Fibroblast of skin of right biceps (primary cell): ENCODE results near the gene ROMO1.

Source experiments
- DNase-seq: peaks from one replicate; pipeline ENCODE4 v3.0.0-alpha.2; 2013

ROMO1 gene

DNA sequence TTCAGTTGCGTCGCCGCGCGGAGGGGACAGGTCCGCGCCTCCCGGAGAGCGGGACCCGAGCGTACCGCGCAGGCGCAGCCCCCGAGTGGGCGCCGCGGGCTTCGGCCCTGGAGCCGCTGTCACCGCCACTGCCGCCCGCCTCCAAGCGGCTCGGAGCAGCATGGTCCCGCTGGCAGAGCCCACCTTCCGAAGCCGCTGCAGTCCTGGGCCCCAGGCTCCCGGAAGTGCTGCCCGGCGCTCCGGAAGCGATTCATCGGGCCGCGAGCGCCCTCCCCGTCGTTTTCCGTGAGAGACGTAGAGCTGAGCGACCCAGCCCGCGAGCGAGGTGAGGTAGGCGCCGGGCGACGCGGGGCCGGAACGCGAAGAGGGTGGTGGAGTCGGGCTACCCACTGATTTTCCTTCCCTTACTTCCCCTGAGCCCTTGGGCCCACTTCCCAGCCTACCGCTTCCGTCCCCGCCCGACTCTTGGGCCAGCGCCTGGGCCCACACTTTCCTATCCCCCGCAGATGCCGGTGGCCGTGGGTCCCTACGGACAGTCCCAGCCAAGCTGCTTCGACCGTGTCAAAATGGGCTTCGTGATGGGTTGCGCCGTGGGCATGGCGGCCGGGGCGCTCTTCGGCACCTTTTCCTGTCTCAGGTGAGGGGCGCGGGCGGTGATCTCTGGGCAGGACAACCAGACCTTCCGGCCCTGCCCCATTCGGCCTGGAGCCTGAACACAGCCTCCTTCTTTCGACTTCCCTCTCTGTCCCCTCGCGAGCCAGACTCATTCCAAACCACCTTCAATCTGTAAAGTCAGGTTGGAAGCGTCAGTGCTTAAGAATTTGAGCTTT is at the start of gene ROMO1, which contains the start of gene NFS1:
Gene ROMO1, plus strand, starts transcription at position 279 of the 830 bp plus-strand sequence. Its CDS starts 228 bp downstream, at position 507.
Gene NFS1, minus strand, starts transcription at position 226 of the 830 bp plus-strand sequence. Its CDS starts 64 bp downstream, at position 162.
- peak; percentile 83 for DNase-seq

DNA sequence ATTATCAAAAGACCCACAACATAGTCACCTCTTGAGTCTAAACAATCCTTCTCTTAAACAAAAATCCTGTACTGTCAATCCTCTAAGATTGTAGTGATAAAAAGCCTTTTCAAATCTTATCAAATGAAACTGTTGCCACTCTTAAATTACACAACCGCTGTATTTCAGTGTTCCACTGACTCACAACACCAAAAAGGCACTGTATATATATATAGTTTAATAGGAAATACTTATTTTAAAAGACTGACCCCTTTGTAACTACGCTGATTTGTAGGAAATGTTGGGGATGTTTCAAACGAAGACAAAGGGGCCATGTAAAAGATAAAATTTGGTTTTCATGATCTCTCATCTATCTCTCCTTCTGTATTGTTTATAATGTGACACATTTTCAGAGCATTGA is 48.6 kb upstream of the ROMO1 start:
- no peak for DNase-seq

DNA sequence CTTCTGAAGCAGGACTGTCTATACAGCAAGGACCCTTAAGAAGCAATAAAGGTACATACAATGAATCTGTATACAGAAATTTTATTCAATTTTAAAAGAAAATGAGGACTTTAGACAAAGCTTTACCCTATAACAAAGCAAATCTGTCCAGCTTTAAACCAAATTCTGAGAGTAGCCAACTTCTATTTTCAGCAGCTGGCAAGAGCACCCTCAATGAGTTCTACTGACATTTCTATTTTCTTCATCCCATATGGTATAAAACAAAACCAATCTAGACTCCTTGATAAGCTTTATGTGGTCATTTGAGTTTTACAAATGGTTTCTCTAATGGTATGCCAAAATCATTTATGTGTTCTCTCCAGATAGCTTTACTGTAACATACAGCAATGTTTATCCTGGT is 47.2 kb upstream of the ROMO1 start:
- no peak for DNase-seq

DNA sequence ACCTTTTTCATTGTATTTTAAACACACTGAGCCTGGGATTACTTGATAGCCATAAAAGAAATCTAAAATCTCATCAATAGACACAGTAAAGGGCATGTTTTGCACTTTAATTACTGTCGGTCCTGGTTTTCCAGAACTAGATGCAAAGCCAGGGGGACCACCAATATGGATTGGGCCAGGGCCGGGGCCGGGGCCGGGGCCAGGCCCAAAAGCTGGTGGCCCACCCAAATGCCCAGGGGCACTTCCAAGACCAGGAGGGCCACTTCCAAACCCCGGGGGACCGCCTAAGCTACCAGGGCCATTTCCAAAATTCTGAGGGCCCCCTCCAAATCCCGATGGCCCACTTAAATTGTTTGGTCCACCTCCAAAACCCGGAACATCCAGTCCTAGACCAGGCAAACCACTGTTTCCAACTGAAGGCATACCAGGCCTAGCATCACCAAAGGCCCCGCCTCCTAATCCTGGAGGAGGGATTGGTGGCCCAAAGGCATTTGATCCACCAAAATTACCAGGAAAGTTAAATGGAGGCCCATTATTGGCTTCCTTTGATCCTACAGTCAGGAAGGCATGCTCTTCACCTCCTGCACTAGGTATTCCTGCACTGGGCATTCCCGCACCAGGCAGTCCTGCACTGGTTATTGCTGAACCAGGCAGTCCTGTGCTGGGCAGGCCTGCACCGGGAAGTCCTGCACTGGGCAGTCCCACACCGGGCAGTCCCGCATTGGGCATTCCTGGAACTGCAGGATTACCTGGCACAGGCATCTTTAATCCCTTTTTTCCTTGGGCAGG is 46.4 kb upstream of the ROMO1 start:
- no peak for DNase-seq

DNA sequence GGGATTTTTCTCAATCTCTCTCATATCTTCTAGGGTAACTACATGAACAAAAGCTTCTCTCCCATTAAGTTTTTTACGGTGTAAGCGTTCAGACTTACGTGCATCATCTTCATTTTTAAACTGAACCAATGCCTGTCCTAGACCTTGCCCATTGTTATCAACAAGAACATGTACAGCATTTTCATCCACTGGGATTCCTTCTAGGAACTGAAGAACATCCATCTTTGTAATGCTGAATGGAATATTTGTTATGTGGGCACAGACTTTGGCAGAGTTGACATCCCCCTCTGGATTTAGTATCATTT is 45.8 kb upstream of the ROMO1 start:
- DNase-seq = no peak

DNA sequence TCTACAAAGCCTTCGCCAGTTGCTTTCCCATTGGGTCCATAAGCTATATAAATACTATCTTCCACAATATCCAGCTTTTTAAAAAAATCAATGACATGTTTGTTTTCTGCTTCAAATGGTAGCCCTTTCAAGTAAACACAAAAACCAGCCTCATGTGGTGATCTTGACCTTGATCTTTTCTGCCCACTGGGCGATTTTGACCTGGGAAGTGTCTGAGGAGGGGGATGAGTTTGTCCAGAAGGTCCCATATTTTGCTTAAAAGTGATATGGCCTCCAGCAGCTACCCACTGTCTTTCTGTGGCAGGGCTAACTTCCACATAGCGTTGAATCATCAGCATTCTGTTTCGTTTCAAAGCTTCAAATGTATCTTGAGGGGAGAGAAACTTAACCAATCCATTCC is 45.3 kb upstream of the ROMO1 start:
- no peak for DNase-seq

DNA sequence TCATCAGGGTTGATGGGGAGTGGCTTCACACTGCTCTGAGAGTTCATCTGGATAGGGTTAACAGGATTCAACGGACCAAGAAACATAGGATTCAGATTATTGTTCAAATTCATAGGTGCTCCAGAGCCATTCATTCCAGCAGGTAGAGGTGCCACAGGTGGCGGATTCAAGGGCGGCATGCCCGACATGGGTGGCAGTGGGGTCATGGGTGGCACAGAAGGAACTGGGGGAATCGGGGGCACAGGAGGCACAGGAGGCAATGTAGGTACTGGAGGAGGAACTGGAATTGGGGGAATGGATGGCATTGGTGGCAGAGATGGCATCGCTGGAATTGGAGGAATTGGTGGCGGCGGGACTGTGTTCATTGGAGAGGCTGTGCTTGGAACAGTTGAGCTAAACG is 44.8 kb upstream of the ROMO1 start:
- no peak for DNase-seq

DNA sequence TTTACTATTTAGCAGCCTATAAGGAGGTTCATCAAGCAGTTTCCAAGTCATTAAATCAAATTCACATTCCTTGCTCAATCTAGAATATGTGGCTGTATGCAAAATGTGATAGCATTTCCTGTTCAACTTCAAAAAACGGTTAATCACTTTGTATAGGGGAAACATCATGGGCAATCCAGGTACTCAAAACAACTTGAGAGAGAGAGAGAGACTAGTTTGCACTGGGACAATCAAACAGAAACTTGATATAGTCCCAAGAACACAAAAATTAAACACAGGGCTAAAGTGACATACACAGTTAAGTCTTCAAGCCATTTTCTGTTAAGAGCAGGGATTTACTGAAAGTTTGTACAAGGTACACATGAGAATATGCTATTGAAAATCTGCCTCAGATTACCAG is 41.9 kb upstream of the ROMO1 start:
- no peak for DNase-seq

DNA sequence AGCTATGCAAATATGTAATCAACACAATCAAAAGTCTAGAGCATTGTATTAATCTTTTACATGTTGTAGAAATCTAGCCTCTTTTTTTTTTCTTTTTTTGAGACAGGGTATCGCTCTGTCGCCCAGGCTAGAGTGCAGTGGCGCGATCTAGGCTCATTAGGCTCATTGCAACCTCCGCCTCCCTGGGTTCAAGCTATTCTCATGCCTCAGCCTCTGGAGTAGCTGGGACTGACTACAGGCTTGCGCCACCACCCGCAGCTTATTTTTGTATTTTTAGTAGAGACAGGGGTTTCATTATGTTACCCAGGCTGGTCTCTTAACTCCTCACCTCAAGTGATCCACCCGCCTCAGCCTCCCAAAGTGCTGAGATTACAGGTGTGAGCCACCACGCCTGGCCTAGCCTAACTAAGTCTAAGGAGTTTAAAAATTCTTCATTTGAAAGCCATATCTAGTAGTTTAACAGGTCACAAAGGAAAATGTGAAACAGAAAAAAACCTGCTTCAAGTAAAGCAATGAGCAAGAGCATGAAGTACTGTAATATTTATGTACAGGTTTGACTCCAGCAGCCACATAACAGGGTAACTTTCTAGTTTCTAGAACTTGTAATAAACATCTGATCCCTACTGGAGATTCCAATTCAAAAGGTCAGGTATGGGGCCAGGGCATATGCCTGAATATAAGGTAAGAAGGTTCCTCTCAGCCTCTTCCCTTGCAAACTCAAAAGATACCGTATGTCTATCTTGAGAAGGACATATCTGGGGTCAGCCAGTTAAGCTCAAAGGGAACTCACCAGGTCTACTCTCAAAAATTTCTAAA is 38.9 kb upstream of the ROMO1 start:
- no peak for DNase-seq

DNA sequence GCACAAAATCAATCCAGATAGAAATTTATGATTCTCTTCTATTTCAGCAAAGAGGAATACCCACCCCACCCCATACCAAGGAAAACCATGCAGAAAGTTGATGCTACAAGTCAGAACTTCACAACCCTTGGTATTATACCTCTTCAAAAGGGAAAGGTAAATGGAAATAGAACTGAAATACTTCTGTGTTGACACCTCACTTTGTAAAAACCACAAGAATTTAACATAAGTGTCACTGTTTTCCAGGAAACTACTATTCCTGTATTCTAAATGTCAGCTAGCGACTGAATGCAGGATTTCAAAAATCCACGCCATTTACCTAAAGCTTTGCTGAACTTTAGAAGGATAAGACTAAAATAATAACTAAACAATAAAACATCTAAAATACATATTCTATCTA is 38.2 kb upstream of the ROMO1 start:
- peak; percentile 21 for DNase-seq

DNA sequence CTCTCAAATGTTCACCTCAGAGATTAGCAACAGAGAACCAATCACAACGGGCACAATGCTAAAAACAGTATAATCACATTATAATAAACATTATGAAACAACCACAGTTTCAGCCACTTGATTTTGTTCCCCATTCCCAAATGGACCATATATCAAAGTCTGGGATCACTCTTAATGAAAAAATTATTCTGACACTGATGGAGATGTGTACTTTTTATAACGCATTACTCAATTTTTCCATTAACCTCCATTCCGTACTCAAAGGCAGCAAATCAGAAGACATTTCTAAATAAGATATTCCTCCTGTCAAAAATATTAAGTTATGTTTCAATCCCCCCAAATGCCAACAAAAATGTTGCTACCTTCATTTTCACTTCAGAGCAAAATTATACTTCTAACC is 37.3 kb upstream of the ROMO1 start:
- no peak for DNase-seq

DNA sequence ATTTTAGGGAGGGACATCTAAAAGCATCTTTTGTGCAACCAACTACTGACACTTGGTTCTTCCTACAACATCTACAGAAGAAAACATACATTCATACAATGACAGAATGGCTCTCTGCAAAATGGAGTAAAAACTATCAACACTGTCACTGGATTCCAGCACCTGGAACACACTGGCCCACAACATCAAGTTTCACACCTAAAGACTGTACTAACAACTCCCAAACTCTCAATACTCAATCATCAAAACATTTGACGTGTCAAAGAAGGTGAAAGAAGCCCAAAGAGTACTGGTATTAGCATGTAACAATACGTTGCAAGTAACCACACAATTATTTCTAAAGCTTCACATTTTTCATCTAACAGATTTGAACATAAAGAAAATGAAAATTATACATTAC is 36.7 kb upstream of the ROMO1 start:
- no peak for DNase-seq

DNA sequence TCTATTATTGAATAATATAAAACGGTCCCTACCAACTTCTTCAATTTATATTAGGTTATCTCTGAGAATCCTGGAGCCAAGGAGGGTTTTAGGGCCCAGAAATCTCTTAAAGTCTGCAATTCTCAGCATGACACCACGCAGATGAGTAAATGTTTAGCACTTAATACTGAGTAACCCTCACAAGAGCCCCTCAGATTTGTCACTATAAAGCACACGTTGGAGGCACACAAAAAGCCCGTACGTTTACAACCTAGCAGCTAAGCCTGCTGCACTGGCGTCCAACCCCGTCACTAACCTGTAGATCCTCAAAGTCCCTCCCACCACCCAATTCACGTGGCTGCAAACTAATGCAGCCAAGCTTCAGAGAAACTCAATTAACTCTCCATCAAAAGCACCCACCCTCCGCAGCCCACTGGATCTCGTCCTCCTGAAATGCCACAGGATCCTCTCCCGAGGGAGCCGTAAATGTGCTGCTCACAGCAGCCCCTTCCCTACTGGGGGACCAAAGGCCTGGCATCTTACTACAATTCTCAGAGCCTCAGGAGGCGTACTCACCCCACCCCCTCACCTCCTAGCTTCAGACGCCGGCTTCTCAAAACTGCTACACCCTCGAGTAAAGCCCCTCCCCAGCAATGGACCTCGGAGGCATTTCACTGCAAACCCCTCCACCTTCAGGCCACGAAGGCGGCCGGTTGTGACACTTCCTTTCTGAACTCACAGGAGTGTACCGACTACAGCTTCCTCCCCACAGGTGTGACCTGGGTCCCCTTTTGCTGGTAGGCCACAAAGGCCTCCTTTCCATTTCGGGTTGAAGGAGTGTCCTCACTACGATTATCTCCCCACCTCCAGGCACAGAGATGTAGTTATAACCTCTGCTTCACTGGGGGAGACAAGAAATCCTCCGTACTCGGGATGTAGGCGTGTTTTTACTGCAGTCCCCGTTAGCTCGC is 35.4 kb upstream of the ROMO1 start:
- DNase-seq = peak; percentile 40

DNA sequence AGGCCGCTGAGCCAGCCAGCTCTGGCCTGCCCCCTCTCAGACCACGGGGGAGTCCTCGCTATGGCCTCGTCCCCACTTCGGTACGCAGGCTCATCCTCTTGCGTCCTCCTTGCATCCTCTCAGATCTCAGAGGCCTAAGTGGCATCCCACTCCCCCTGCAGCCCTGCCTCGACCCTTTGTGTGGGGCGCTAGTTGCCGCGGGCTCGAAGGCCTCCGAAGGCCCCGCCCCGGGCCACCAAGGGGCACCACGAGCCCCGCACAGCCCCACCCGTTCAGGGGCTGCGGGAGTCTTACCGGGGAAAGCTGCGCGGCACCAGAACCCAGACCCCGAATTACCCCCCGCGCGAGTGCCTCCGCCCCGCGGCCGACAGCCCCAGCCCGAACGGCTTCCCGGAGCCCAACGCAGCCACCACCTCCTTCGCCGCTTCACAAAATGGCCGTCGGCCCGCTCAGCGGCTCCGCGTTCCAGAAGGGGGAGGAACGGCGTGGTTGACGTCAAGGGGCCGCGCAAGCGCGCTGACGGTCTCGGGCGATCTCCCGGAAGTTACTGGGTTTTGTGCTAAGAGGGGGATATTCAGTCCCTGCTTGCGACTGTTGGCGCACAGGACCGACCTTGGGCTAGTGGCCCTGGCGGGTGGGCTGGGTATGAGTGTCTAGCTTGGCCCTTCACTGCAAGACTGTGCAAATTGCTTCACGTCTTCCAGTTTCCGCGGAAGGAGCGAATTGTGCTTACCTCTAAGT is 34.6 kb upstream of the ROMO1 start, which contains the start of the genes CPNE1 and RBM12:
Gene CPNE1, minus strand, starts transcription at position 435 of the 741 bp plus-strand sequence. CDS start 31,977 bp downstream, outside the sequence.
Gene RBM12, minus strand, starts transcription at position 435 of the 741 bp plus-strand sequence. CDS start 9,578 bp downstream, outside the sequence.
- DNase-seq = peak; percentile 93

DNA sequence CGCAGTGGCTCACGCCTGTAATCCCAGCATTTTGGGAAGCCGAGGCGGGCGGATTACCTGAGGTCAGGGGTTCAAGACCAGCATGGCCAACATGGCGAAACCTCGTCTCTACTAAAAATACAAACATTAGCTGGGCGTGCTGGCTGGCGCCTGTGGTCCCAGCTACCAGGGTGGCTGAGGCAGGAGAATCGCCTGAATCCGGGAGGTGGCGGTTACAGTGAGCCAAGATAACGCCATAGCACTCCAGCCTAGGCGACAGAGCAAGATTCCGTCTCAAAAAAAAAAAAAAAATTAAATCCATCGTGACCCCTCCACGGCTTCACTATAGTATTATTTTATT is 33.3 kb upstream of the ROMO1 start:
- no peak for DNase-seq

DNA sequence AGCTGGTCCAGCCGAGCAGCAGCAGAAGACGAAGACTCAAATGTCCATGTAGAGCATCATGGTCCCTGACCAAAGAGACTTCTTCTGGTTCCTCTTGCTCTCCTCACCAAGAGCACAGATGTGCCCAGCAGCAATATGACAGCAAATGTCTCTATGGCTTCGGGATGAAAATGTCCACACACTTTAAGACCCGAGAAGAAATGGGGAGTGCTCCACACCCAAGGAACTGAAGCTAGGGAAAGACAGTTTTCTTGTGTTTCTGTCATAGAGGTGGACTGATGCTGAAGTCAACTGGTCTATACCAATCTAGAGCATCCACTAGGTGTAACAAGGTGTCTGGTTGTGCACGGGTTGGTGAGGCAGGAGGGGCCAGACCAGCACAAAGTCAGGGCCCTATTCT is 30.0 kb upstream of the ROMO1 start:
- no peak for DNase-seq

DNA sequence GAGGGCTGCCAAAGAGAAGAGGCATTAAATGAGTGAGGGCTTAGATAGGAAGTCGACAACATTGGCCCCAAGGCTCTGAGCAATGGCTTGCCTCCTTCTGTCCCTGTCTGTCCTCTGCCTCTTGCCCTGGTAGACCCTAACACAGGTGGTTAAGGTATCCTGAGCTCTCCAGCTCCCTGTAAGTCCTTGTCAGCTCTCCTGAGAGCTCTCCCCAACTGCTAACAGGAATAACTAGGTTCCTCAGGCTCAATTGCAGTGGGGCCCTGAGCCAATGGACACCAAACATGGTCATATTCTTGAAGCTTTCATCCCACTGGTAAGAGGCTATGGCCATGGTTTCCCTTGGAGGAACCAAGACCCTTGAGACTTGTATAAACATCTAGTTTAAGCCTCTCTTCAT is 29.5 kb upstream of the ROMO1 start:
- no peak for DNase-seq

DNA sequence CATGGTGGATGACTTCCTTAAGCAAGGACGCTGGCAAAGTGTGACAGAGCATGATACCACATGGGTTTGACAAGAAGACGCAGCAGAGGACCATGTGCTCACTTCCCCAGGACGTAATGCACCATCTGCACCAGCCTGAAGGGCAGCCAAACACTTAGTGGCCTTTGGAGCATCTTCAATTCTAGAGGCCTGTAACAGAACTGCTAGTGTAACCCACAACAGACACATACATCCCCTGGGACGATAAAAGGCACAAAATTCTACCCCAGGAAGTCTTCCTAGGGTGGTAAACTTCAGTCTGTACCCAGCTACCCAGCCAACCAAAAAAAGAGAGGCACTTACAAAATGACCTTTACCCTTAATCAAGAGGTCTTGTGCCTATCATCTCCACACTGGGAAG is 25.3 kb upstream of the ROMO1 start:
- DNase-seq = no peak

DNA sequence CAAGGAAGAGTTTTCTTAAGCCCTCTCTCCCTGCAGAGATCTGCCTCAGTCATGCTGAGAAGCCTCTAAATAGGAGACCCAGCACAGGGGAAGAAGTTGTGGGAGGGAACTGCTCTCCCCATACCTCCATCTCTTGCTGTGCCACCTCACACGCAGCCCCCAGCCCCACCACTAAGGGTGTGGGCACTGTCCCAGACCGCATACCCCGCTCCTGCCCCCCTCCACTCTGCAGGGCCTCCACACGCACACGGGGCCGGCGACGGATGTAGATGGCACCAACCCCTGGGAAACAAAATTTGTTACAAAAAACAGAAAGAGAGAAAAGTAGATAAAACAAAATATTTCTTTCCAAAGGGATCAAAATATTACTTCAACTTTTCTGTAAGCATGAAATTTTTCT is 24.3 kb upstream of the ROMO1 start:
- DNase-seq = no peak

DNA sequence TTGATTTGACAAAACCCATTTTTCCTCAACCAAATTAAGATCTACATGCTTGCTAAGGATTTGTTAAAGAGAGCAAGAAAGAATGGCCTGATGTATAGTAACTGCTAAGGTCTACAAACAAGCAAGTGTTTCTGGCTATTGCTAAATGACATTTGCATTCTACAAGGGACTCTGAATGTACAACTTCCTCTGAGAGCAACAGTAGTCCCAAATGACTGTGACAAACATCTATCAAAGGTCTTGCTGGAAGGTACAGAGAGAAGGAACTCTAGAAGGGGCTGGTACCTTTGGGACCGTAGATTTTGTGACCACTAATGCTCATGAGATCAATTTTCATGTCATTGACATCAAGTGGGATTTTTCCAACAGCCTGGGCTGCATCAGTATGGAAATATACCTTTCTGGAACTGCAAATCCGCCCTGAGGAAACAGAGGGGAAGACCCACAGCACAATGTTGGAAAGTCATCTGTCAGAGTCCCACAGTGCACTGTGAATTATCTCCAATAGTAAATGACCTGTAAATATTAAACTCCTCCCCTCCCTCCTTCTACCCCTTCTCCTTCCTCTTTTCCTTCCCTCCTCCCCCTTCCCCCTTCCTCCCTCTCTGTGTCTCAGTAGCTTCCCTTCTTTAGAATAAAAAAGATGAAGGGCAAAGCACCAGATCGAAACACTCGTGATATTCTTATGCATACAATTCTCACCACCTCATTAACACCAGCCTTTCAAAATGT is 18.6 kb upstream of the ROMO1 start:
- DNase-seq = no peak

DNA sequence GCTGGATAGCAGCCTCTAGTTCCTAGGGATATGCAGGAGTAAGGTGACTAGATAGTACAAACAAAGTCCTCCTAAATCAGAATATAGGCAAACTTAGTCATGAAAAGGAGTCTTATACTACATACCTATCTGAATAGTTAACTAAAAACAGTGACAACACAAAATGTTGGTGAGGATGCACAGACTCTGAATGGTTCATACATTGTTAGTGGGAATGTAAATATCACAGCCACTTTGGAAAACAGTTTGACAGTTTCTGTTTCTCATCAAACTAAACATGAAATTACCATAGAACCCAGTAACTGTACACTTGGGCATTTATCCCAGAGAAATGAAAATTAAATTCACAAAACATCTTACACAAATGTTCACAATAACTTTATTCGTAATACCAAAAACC is 17.2 kb upstream of the ROMO1 start:
- no peak for DNase-seq
